Natural killer cell (primary cell): ENCODE measurements around the gene ATXN10. TPM values are rescaled to one million over a fixed set of nuclear protein-coding genes. Genes with fewer than 3 reads are reported as not detected.

ENCODE experiments used
- ATAC-seq, 3 donors: fragments of 150-1000 bp in 2 of 3; fragments of 200-7000 bp in 1 of 3; cut with Tn5 transposase; 1 replicate in 1 of 3; 2 replicates in 2 of 3; pipeline ENCODE4 v1.10.0; 2021; ENCODE audit warnings: mild to moderate bottlenecking in 2 of 3, moderate library complexity in 2 of 3
- DNase-seq, 2 donors: peaks; one replicate each; pipeline versions ENCODE4 v3.0.0 to v3.0.0-alpha.2; 2013 to 2021; ENCODE audit warnings: mixed read lengths in 1 of 2
- H3K27ac ChIP-seq: one replicate; pipeline ENCODE4 v1.5.1; 2013; ENCODE audit warnings: mild to moderate bottlenecking, low read length
- H3K27me3 ChIP-seq: one replicate; pipeline ENCODE4 v1.6.1; 2013; ENCODE audit warnings: low read length; ENCODE audit not compliant: control insufficient read depth, insufficient read depth
- H3K36me3 ChIP-seq: one replicate; pipeline ENCODE4 v1.6.1; 2013; ENCODE audit warnings: low read length; ENCODE audit not compliant: control insufficient read depth, insufficient read depth
- H3K4me1 ChIP-seq: one replicate; pipeline ENCODE4 v1.6.1; 2013; ENCODE audit warnings: low read length; ENCODE audit not compliant: control insufficient read depth, insufficient read depth
- H3K4me3 ChIP-seq: one replicate; pipeline ENCODE4 v1.5.1; 2013; ENCODE audit warnings: low read length
- H3K9me3 ChIP-seq: one replicate; pipeline ENCODE4 v1.6.1; 2013; ENCODE audit warnings: low read length; ENCODE audit not compliant: control insufficient read depth, insufficient read depth
- H3K27ac Mint-ChIP-seq, 2 donors: one replicate each; pipeline ENCODE4 v1.8.0; 2022; ENCODE audit warnings: mild to moderate bottlenecking in 2 of 2, mixed read lengths in 2 of 2, moderate library complexity in 1 of 2
- H3K27me3 Mint-ChIP-seq, 2 donors: one replicate each; pipeline ENCODE4 v1.8.0; 2022; ENCODE audit warnings: low read depth in 2 of 2, mixed read lengths in 2 of 2
- H3K36me3 Mint-ChIP-seq: one replicate; pipeline ENCODE4 v1.8.0; 2022; ENCODE audit warnings: mixed read lengths
- H3K4me1 Mint-ChIP-seq, 2 donors: one replicate each; pipeline ENCODE4 v1.8.0; 2022; ENCODE audit warnings: mixed read lengths in 2 of 2
- H3K4me3 Mint-ChIP-seq: one replicate; pipeline ENCODE4 v1.8.0; 2022; ENCODE audit warnings: mild to moderate bottlenecking, moderate library complexity, mixed read lengths
- H3K9me3 Mint-ChIP-seq, 2 donors: one replicate each; pipeline ENCODE4 v1.8.0; 2022; ENCODE audit warnings: mixed read lengths in 2 of 2
- CTCF ChIP-seq: fragments of 200-600 bp; IDR thresholded peaks from one replicate; pipeline ENCODE4 v1.8.0; 2022; ENCODE audit warnings: antibody characterized with exemption
- WGBS: methylation state at CpG from one replicate; pipeline ENCODE4 v1.1.7; 2013; ENCODE audit warnings: missing lambda C conversion rate; ENCODE audit not compliant: insufficient coverage; 5-methylcytosine and 5-hydroxymethylcytosine counted together
- intact Hi-C: fragments of 100-400 bp; cut with micrococcal nuclease; formaldehyde crosslinking; loops from one replicate; pipeline ENCODE4 v1.14.2; 2022
- total RNA-seq, 4 donors: library from RNA; stranded (reverse); fragments of 120-200 nt in 1 of 4; gene quantifications; one replicate each; pipeline versions ENCODE4 v1.2.3 to v1.2.4, GENCODE V29; 2013 to 2022

The ATXN10 gene
- total RNA-seq, 3 donors from 2014 or later (not counting 1 experiment from before 2014, with no cell fraction given), result 79.3 to 90.5 (median 88.8) TPM

- 90% methylated on average over 22 of the region's 22 CpGs for WGBS
- H3K9me3 ChIP-seq, result no peaks in the 10 kb centered on the region
- H3K27ac Mint-ChIP-seq, result no peak overlapping the region
- H3K27me3 ChIP-seq, result peaks cover 12% of the 10 kb centered on the region
- H3K27ac ChIP-seq, result no peak overlapping the region
- no peak for TF ChIP-seq CTCF
- H3K4me1 Mint-ChIP-seq, result no peaks in the 10 kb centered on the region
- H3K4me3 Mint-ChIP-seq, result no peak overlapping the region
- H3K27me3 Mint-ChIP-seq, result peaks cover 7 to 11% of the 10 kb centered on the region in 2 donors
- H3K9me3 Mint-ChIP-seq, result no peaks in the 10 kb centered on the region
- no peak overlapping the region for H3K4me3 ChIP-seq
- intact Hi-C loops, result no loop called here
- DNase-seq (no peak), ATAC-seq (no peak)
- no peaks in the 10 kb centered on the region for H3K36me3 Mint-ChIP-seq
- H3K4me1 ChIP-seq, result no peaks in the 10 kb centered on the region
- no peaks in the 10 kb centered on the region for H3K36me3 ChIP-seq
Measured at GRCh38 chr22:45887202-45888131, 215.8 kb downstream of the ATXN10 start.

GRCh38 chr22:45888221-45889092 is 216.8 kb downstream of the ATXN10 start:
- no peaks in the 10 kb centered on the region for H3K4me1 ChIP-seq
- Mint-ChIP-seq H3K4me1 (no peaks in the 10 kb centered on the region), H3K4me3 (no peak overlapping the region), H3K27ac (no peak overlapping the region), H3K27me3 (peaks cover 5 to 7% of the 10 kb centered on the region in 2 donors), H3K36me3 (no peaks in the 10 kb centered on the region), H3K9me3 (no peaks in the 10 kb centered on the region)
- H3K9me3 ChIP-seq, result no peaks in the 10 kb centered on the region
- no peak for DNase-seq
- no peaks in the 10 kb centered on the region for H3K36me3 ChIP-seq
- H3K27me3 ChIP-seq, result peaks cover 12% of the 10 kb centered on the region
- intact Hi-C loops, result no loop called here
- H3K4me3 ChIP-seq, result no peak overlapping the region
- no peak for TF ChIP-seq CTCF
- no peak overlapping the region for H3K27ac ChIP-seq
- 92% methylated on average over 27 of the region's 27 CpGs for WGBS
- no peak for ATAC-seq

GRCh38 chr22:45889093-45889538 is 217.5 kb downstream of the ATXN10 start:
- intact Hi-C loops, result no loop called here
- H3K4me1 ChIP-seq, result no peaks in the 10 kb centered on the region
- H3K27ac ChIP-seq, result no peak overlapping the region
- Mint-ChIP-seq H3K27ac (no peak overlapping the region), H3K27me3 (peaks cover 0 to 3% of the 10 kb centered on the region in 2 donors), H3K9me3 (no peaks in the 10 kb centered on the region), H3K4me3 (no peak overlapping the region), H3K36me3 (no peaks in the 10 kb centered on the region), H3K4me1 (no peaks in the 10 kb centered on the region)
- peaks cover 12% of the 10 kb centered on the region for H3K27me3 ChIP-seq
- no peak for TF ChIP-seq CTCF
- H3K4me3 ChIP-seq, result no peak overlapping the region
- ATAC-seq, result no peak
- H3K9me3 ChIP-seq, result no peaks in the 10 kb centered on the region
- WGBS, result 83% methylated on average over 10 of the region's 10 CpGs
- no peak for DNase-seq
- H3K36me3 ChIP-seq, result no peaks in the 10 kb centered on the region
